Upper lobe of left lung (tissue), 6 donors: ENCODE data around the gene LDLRAD2. TPM values are rescaled to one million over a fixed set of nuclear protein-coding genes. Genes with fewer than 3 reads are reported as not detected.
A peak's percentile ranks its signal among the peaks of the same experiment; 100 is the strongest.

Experiments
- ATAC-seq, 2 donors: fragments of 200-7000 bp; cut with Tn5 transposase; one replicate each; pipeline ENCODE4 v1.9.1; 2022; ENCODE audit warnings: mild to moderate bottlenecking in 2 of 2, moderate library complexity in 2 of 2; ENCODE audit not compliant: low FRiP score in 2 of 2
- DNase-seq, 2 donors: peaks; one replicate each; pipeline ENCODE4 v3.0.0-alpha.2; 2019 to 2020
- H3K27ac ChIP-seq, 4 donors: fragments of 200-600 bp; sonication (generic); one replicate each; pipeline ENCODE4 v1.5.1; 2016 to 2019
- H3K27me3 ChIP-seq, 4 donors: fragments of 200-600 bp; sonication (generic); one replicate each; pipeline ENCODE4 v1.5.1; 2017 to 2019
- H3K36me3 ChIP-seq, 4 donors: fragments of 200-600 bp; sonication (generic); one replicate each; pipeline ENCODE4 v1.5.1; 2016 to 2019
- H3K4me1 ChIP-seq, 4 donors: fragments of 200-600 bp; sonication (generic); one replicate each; pipeline ENCODE4 v1.5.1; 2018 to 2019
- H3K4me3 ChIP-seq, 4 donors: fragments of 200-600 bp; sonication (generic); one replicate each; pipeline ENCODE4 v1.5.1; 2017 to 2019; ENCODE audit warnings: mild to moderate bottlenecking in 2 of 4, moderate library complexity in 1 of 4
- H3K9me3 ChIP-seq, 4 donors: fragments of 200-600 bp; sonication (generic); one replicate each; pipeline ENCODE4 v1.5.1; 2018 to 2019
- EP300 ChIP-seq, 4 donors: sonication (generic); formaldehyde crosslinking; IDR thresholded peaks; one replicate each; pipeline ENCODE4 v1.5.1; 2017; ENCODE audit warnings: antibody characterized with exemption in 4 of 4, control low read depth in 2 of 4
- POLR2A ChIP-seq, 4 donors: fragments of 450-650 bp; IDR thresholded peaks; one replicate each; pipeline ENCODE4 v1.5.1; 2016 to 2017; ENCODE audit warnings: antibody characterized with exemption in 4 of 4, mild to moderate bottlenecking in 2 of 4
- POLR2AphosphoS5 ChIP-seq, 2 donors: sonication (generic); formaldehyde crosslinking; IDR thresholded peaks; one replicate each; pipeline ENCODE4 v1.5.1; 2017; ENCODE audit warnings: antibody characterized with exemption in 2 of 2
- WGBS, 2 donors: methylation state at CpG; one replicate each; pipeline ENCODE4 v1.1.5; 2017 to 2018; 5-methylcytosine and 5-hydroxymethylcytosine counted together
- total RNA-seq, 6 donors: library from RNA; depleted of rRNA in 4 of 6; stranded (reverse); fragments of >200 nt in 4 of 6; gene quantifications; one replicate each; pipeline versions ENCODE4 v1.1.0 to v1.2.1, GENCODE V29; 2016 to 2021
- TF ChIP-seq, protein P1 (sequence below), 6 experiments: fragments of 450-650 bp in 4 of 6; fragments of 200-600 bp in 2 of 6; sonication (generic) in 2 of 6; IDR thresholded peaks; one replicate each; pipeline ENCODE4 v1.5.1; 2016 to 2019; ENCODE audit warnings: antibody characterized with exemption in 6 of 6
- donor health status: DM: no; HTN: no; CAD: no; lungs with moderate emphysema.
- donor health status: DM: no; HTN: yes; CAD: no; lungs with severe emphysema.

Gene LDLRAD2
- total RNA-seq, 6 donors from 2014 or later: 0.24 to 0.59 (median 0.34) TPM; not detected in 3

DNA sequence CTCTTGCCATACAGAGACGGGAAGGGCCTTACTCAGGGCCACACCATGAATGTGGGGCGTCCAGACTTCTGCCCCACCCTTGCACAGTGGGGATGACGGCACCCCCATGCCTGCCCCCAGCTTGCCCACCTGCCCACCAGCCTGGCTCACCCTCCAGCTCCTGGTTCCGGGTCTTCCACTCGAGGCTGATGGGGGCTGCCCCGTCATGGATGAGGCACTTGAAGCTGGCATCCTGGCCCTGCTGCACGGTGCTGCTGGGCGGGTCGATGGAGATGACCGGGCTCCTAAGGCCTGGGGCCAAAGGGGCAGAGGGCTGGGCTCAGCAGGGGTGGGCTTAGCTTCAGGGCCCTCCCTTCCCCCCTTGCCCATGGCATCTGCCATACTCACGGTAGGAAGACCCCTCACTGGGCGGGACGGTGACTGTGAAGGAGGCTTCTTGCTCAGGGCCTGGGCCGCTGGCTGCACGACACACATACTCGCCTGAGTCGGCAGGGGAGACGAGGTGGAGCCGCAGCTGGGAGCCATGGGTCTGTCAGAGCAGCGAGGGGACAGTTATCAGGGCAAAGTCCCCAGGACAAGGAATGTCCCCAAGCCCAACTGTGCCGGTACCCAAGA is 29.9 kb downstream of the LDLRAD2 start:
- no peak overlapping the region for H3K27ac ChIP-seq
- H3K9me3 ChIP-seq: no peaks in the 10 kb centered on the region
- H3K36me3 ChIP-seq: peaks cover 18 to 97% (median 73%) of the 10 kb centered on the region in 4 donors
- no peak overlapping the region for H3K4me3 ChIP-seq
- H3K27me3 ChIP-seq: no peaks in the 10 kb centered on the region
- peak in 1 of 2 donors; percentile 69 for DNase-seq
- no peaks in the 10 kb centered on the region for H3K4me1 ChIP-seq
- peak in 1 of 2 donors; percentile 15 for ATAC-seq
- TF ChIP-seq EP300 (IDR thresholded peaks at IDR 0.05) (no peak), POLR2A (IDR thresholded peaks at IDR 0.05) (no peak), POLR2AphosphoS5 (IDR thresholded peaks at IDR 0.05) (no peak)
- TF ChIP-seq, protein P1, sequence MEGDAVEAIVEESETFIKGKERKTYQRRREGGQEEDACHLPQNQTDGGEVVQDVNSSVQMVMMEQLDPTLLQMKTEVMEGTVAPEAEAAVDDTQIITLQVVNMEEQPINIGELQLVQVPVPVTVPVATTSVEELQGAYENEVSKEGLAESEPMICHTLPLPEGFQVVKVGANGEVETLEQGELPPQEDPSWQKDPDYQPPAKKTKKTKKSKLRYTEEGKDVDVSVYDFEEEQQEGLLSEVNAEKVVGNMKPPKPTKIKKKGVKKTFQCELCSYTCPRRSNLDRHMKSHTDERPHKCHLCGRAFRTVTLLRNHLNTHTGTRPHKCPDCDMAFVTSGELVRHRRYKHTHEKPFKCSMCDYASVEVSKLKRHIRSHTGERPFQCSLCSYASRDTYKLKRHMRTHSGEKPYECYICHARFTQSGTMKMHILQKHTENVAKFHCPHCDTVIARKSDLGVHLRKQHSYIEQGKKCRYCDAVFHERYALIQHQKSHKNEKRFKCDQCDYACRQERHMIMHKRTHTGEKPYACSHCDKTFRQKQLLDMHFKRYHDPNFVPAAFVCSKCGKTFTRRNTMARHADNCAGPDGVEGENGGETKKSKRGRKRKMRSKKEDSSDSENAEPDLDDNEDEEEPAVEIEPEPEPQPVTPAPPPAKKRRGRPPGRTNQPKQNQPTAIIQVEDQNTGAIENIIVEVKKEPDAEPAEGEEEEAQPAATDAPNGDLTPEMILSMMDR (IDR thresholded peaks at IDR 0.05): no peak
- 87 to 96% methylated on average over 3 to 16 of the region's 21 CpGs for whole genome bisulfite sequencing, 2 donors

DNA sequence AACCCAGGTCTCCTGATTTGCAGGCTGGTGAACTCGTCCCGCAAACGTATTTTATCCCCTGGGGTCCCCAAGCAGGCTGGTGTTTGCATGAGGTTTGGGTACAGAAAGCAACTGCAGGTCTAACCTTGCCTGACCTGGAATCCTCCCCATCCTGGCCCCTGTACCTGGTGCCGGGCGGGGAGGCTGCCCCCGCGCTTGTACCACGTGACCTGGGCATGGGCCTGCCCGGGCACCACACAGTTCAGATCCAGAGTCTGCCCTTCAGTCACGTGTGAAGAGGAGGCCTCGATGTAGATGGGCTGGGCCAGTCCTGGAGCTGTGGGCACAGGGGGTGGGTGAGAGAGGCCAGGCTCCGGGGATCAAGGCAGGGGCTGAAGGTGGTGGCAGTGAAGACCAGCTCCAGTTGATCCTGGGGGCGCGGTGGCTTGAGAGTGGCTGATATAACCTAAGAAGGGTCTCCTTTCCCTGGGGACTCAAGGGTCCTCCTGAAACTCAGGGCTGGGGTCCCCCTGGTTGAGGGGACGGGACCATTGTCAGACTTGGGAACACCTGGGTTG is 30.6 kb downstream of the LDLRAD2 start:
- peaks cover 24 to 97% (median 75%) of the 10 kb centered on the region in 4 donors for H3K36me3 ChIP-seq
- peak in 1 of 2 donors; percentile 68 for DNase-seq
- TF ChIP-seq, protein P1 (IDR thresholded peaks at IDR 0.05): no peak
- no peak for TF ChIP-seq POLR2AphosphoS5 (IDR thresholded peaks at IDR 0.05)
- no peak for TF ChIP-seq EP300 (IDR thresholded peaks at IDR 0.05)
- no peak for TF ChIP-seq POLR2A (IDR thresholded peaks at IDR 0.05)
- H3K4me1 ChIP-seq: no peaks in the 10 kb centered on the region
- no peak overlapping the region for H3K27ac ChIP-seq
- 94 to 95% methylated on average over 8 to 15 of the region's 15 CpGs for WGBS, 2 donors
- no peaks in the 10 kb centered on the region for H3K27me3 ChIP-seq
- H3K9me3 ChIP-seq: no peaks in the 10 kb centered on the region
- no peak overlapping the region for H3K4me3 ChIP-seq
- no peak for ATAC-seq

DNA sequence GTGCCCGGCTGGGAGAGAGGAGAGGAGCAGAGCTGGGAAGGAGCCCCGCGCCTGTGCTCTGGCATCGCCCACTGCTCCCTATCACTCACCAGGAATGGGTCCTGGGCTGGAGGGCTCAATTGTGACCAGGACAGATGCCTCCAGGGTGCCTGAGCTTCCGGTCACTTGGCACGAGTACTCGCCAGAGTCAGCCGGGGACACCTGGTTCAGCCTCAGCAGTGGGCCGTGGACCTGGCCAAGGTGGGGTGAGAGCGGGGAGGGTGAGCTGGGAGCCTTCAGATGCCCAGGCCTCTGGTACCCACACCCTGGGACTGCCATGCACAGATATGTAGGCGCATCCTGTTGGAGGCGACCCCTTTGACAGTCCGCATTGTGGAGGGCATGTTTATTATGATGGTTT is 31.1 kb downstream of the LDLRAD2 start:
- no peak for ATAC-seq
- 91 to 93% methylated on average over 8 to 13 of the region's 13 CpGs for WGBS, 2 donors

DNA sequence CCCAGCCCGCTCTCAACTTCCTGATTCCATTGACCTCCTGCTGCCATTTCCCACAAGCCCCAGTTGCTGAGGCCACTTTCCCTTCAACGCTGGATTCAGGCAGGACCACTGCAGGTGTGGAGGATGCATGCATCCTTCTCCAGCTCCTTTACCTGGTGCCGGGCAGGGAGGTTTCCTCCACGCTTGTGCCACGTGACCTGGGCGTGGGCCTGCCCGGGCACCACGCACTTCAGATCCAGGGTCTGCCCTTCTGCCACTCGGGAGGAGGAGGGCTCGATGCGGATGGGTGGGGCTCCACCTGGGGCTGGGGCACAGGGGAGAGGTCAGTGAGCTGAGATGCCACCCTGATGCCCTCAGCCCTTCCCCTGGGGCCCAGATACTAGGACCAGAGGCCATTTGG is 31.9 kb downstream of the LDLRAD2 start:
- TF ChIP-seq POLR2A (IDR thresholded peaks at IDR 0.05): no peak
- TF ChIP-seq, protein P1 (IDR thresholded peaks at IDR 0.05): no peak
- TF ChIP-seq EP300 (IDR thresholded peaks at IDR 0.05): no peak
- TF ChIP-seq POLR2AphosphoS5 (IDR thresholded peaks at IDR 0.05): no peak
- Histone ChIP-seq H3K27me3 (no peaks in the 10 kb centered on the region), H3K4me1 (no peaks in the 10 kb centered on the region), H3K4me3 (no peak overlapping the region), H3K27ac (no peak overlapping the region), H3K9me3 (no peaks in the 10 kb centered on the region), H3K36me3 (peaks cover 30 to 97% (median 81%) of the 10 kb centered on the region in 4 donors)
- no peak for ATAC-seq
- no peak for DNase-seq
- WGBS, 2 donors: 86 to 90% methylated on average over 6 to 11 of the region's 11 CpGs

More for the DNA sequence above, 31.1 kb downstream of the LDLRAD2 start:
- no peak overlapping the region for H3K27ac ChIP-seq
- peaks cover 24 to 97% (median 78%) of the 10 kb centered on the region in 4 donors for H3K36me3 ChIP-seq
- no peaks in the 10 kb centered on the region for H3K4me1 ChIP-seq
- TF ChIP-seq POLR2AphosphoS5 (IDR thresholded peaks at IDR 0.05): no peak
- no peak for TF ChIP-seq EP300 (IDR thresholded peaks at IDR 0.05)
- no peak for TF ChIP-seq POLR2A (IDR thresholded peaks at IDR 0.05)
- TF ChIP-seq, protein P1 (IDR thresholded peaks at IDR 0.05): no peak
- H3K27me3 ChIP-seq: no peaks in the 10 kb centered on the region
- DNase-seq: no peak
- no peak overlapping the region for H3K4me3 ChIP-seq
- no peaks in the 10 kb centered on the region for H3K9me3 ChIP-seq
